Activated effector memory CD4-positive, alpha-beta T cell treated with Interleukin-2 at 50 U/mL for 16 hours (primary cell): ENCODE data around the gene SMIM10L2A.
"Not testable (repeated sequence)": the region's sequence is repeated elsewhere in the genome, so short reads cannot be mapped to it uniquely, and the experiment has no call there.

Source experiments
- DNase-seq: peaks from one replicate; pipeline ENCODE4 v3.0.0-alpha.2; 2020

Gene SMIM10L2A

GRCh38 chrX:135421932-135422809 lies at the start of gene SMIM10L2A:
Gene SMIM10L2A, plus strand, starts transcription at chrX:135421944. Its CDS starts 188 bp downstream, at chrX:135422132.
- no peak for DNase-seq

- DNase-seq, result no peak
Measured at GRCh38 chrX:135373357-135373756, 48.4 kb upstream of the SMIM10L2A start.

- DNase-seq, result no peak
Measured at GRCh38 chrX:135382260-135382659, 39.5 kb upstream of the SMIM10L2A start.

- no peak for DNase-seq
Measured at GRCh38 chrX:135383249-135383648, 38.5 kb upstream of the SMIM10L2A start.

GRCh38 chrX:135384161-135384836 lies 37.4 kb upstream of the SMIM10L2A start:
- DNase-seq, result peak; percentile 27

GRCh38 chrX:135388841-135389240 lies 32.9 kb upstream of the SMIM10L2A start:
- no peak for DNase-seq

GRCh38 chrX:135389243-135389642 lies 32.5 kb upstream of the SMIM10L2A start:
- no peak for DNase-seq

GRCh38 chrX:135389717-135390116 lies 32.0 kb upstream of the SMIM10L2A start:
- no peak for DNase-seq

- no peak for DNase-seq
Measured at GRCh38 chrX:135391734-135392133, 30.0 kb upstream of the SMIM10L2A start.

GRCh38 chrX:135393051-135393450 lies 28.7 kb upstream of the SMIM10L2A start:
- DNase-seq, result no peak

GRCh38 chrX:135395064-135395463 lies 26.7 kb upstream of the SMIM10L2A start:
- DNase-seq, result no peak

GRCh38 chrX:135396109-135396508 lies 25.6 kb upstream of the SMIM10L2A start:
- DNase-seq, result no peak

GRCh38 chrX:135396566-135396965 lies 25.2 kb upstream of the SMIM10L2A start:
- DNase-seq, result no peak

GRCh38 chrX:135397652-135398051 lies 24.1 kb upstream of the SMIM10L2A start:
- no peak for DNase-seq

GRCh38 chrX:135403374-135403773 lies 18.4 kb upstream of the SMIM10L2A start:
- DNase-seq, result no peak

- not testable (repeated sequence) for DNase-seq
Measured at GRCh38 chrX:135406428-135406827, 15.3 kb upstream of the SMIM10L2A start.

- DNase-seq, result no peak
Measured at GRCh38 chrX:135408794-135409193, 12.9 kb upstream of the SMIM10L2A start.

GRCh38 chrX:135410861-135411627 lies 10.7 kb upstream of the SMIM10L2A start:
- DNase-seq, result no peak

- DNase-seq, result no peak
Measured at GRCh38 chrX:135411893-135412292, 9.9 kb upstream of the SMIM10L2A start.

- DNase-seq, result no peak
Measured at GRCh38 chrX:135416546-135416945, 5.2 kb upstream of the SMIM10L2A start.

GRCh38 chrX:135420831-135421230 lies 913 bp upstream of the SMIM10L2A start:
- DNase-seq, result no peak

GRCh38 chrX:135421537-135421931 lies 210 bp upstream of the SMIM10L2A start:
- DNase-seq, result peak; percentile 82

- not testable (repeated sequence) for DNase-seq
Measured at GRCh38 chrX:135422810-135423168, 1.0 kb downstream of the SMIM10L2A start.
